IMR-90 (cell line): ENCODE data around the gene CD177. TPM values are rescaled to one million over a fixed set of nuclear protein-coding genes. Genes with fewer than 3 reads are reported as not detected.

ENCODE experiments used
- ATAC-seq: fragments of 200-7000 bp; cut with Tn5 transposase; 2 replicates; pipeline ENCODE4 v1.9.1; 2020; ENCODE audit warnings: low read depth, mild to moderate bottlenecking, moderate library complexity
- BruUV-seq: library from RNA; stranded (reverse); fragments of 400-500 nt; replicated peaks from 2 replicates; lab custom pipeline; 2021; lab: Mats Ljungman, UMichigan
- CTCF ChIA-PET: fragments of 300-600 bp; formaldehyde crosslinking; extraction: SDS; loops from one replicate; lab custom pipeline; 2021; ENCODE audit warnings: antibody characterized with exemption; lab: Yijun Ruan, JAX
- POLR2A ChIA-PET: fragments of 300-600 bp; sonication (Branson Sonifier 250); formaldehyde crosslinking; loops from one replicate; lab custom pipeline; 2022; ENCODE audit warnings: antibody characterized with exemption; ENCODE audit not compliant: unreplicated experiment; lab: Charles Lee
- DNase-seq: peaks from one replicate; pipeline ENCODE4 v3.0.0; 2013
- H2AFZ ChIP-seq: replicated peaks from 2 replicates; pipeline ENCODE3; 2013; ENCODE audit warnings: low read length, mild to moderate bottlenecking; ENCODE audit not compliant: poor library complexity
- H2AK5ac ChIP-seq: 2 replicates; pipeline ENCODE4 v1.6.1; 2013; ENCODE audit warnings: low read depth, low read length, inconsistent platforms
- H2AK9ac ChIP-seq: replicated peaks from 2 replicates; pipeline ENCODE3; 2013; ENCODE audit warnings: mild to moderate bottlenecking, low read depth, low read length, moderate library complexity; ENCODE audit not compliant: poor library complexity
- H2BK120ac ChIP-seq: 2 replicates; pipeline ENCODE4 v1.6.1; 2013; ENCODE audit warnings: low read depth, low read length, inconsistent platforms
- H2BK15ac ChIP-seq: 3 replicates; pipeline ENCODE4 v1.6.1; 2013; ENCODE audit warnings: low read depth, low read length, inconsistent platforms
- H2BK20ac ChIP-seq: 2 replicates; pipeline ENCODE4 v1.6.1; 2013; ENCODE audit warnings: low read depth, mild to moderate bottlenecking, inconsistent platforms, low read length, moderate library complexity
- H2BK5ac ChIP-seq: 2 replicates; pipeline ENCODE4 v1.6.1; 2013; ENCODE audit warnings: mild to moderate bottlenecking, low read depth, low read length, inconsistent platforms; ENCODE audit not compliant: poor library complexity, severe bottlenecking
- H3K14ac ChIP-seq: replicated peaks from 2 replicates; pipeline ENCODE4 v1.6.1; 2013; ENCODE audit warnings: low read depth, low read length, inconsistent platforms
- H3K18ac ChIP-seq: 2 replicates; pipeline ENCODE4 v1.6.1; 2013; ENCODE audit warnings: low read depth, low read length, control low read depth
- H3K23ac ChIP-seq: 2 replicates; pipeline ENCODE4 v1.6.1; 2013; ENCODE audit warnings: low read depth, low read length, inconsistent platforms
- H3K27ac ChIP-seq: 2 replicates; pipeline ENCODE4 v1.5.1; 2013; ENCODE audit warnings: mild to moderate bottlenecking, control low read depth, low read length; ENCODE audit not compliant: insufficient read depth
- H3K27me3 ChIP-seq: 2 replicates; pipeline ENCODE4 v1.6.1; 2013; ENCODE audit warnings: low read length; ENCODE audit not compliant: control insufficient read depth, insufficient read depth
- H3K36me3 ChIP-seq: 2 replicates; pipeline ENCODE4 v1.6.1; 2013; ENCODE audit warnings: low read length, mixed read lengths; ENCODE audit not compliant: control insufficient read depth, insufficient read depth
- H3K4ac ChIP-seq: 2 replicates; pipeline ENCODE4 v1.6.1; 2013; ENCODE audit warnings: low read depth, low read length, inconsistent platforms
- H3K4me1 ChIP-seq: 2 replicates; pipeline ENCODE4 v1.6.1; 2013; ENCODE audit warnings: low read length, mixed read lengths; ENCODE audit not compliant: control insufficient read depth, insufficient read depth
- H3K4me2 ChIP-seq: 2 replicates; pipeline ENCODE4 v1.6.1; 2013; ENCODE audit warnings: low read depth, mild to moderate bottlenecking, control low read depth, low read length, moderate library complexity
- H3K4me3 ChIP-seq: 2 replicates; pipeline ENCODE4 v1.5.1; 2013; ENCODE audit warnings: low read depth, mild to moderate bottlenecking, control low read depth, low read length, moderate library complexity; ENCODE audit not compliant: insufficient read depth
- H3K56ac ChIP-seq: 2 replicates; pipeline ENCODE4 v1.6.1; 2013; ENCODE audit warnings: low read length, inconsistent platforms; ENCODE audit not compliant: insufficient read depth; ENCODE audit errors: extremely low read depth
- H3K79me1 ChIP-seq, 2 experiments: 2 replicates each; pipeline ENCODE4 v1.6.1; 2013; ENCODE audit warnings: low read length in 2 of 2, inconsistent platforms in 1 of 2, low read depth in 1 of 2
- H3K9ac ChIP-seq: 2 replicates; pipeline ENCODE4 v1.6.1; 2013; ENCODE audit warnings: low read depth, low read length, control low read depth
- H3K9me1 ChIP-seq: 2 replicates; pipeline ENCODE4 v1.6.1; 2013; ENCODE audit warnings: low read length, inconsistent platforms; ENCODE audit not compliant: insufficient read depth
- H3K9me3 ChIP-seq: 2 replicates; pipeline ENCODE4 v1.6.1; 2013; ENCODE audit warnings: low read length; ENCODE audit not compliant: control insufficient read depth, insufficient read depth
- H4K20me1 ChIP-seq: 2 replicates; pipeline ENCODE4 v1.6.1; 2013; ENCODE audit warnings: low read length, inconsistent platforms; ENCODE audit not compliant: insufficient read depth
- H4K5ac ChIP-seq: 2 replicates; pipeline ENCODE4 v1.6.1; 2013; ENCODE audit warnings: mild to moderate bottlenecking, low read depth, low read length, control low read depth
- H4K8ac ChIP-seq, 2 experiments: 2 replicates each; pipeline ENCODE4 v1.6.1; 2013; ENCODE audit warnings: low read depth in 2 of 2, low read length in 2 of 2, control low read depth in 1 of 2, inconsistent platforms in 1 of 2
- H4K91ac ChIP-seq: 2 replicates; pipeline ENCODE4 v1.6.1; 2013; ENCODE audit warnings: low read depth, low read length, inconsistent platforms; ENCODE audit not compliant: insufficient read depth
- BHLHE40 ChIP-seq: fragments of 150-350 bp; IDR thresholded peaks from 2 replicates; pipeline ENCODE4 v1.6.1; 2016; ENCODE audit warnings: mild to moderate bottlenecking, low read depth, low read length
- CEBPB ChIP-seq: IDR thresholded peaks from 2 replicates; pipeline ENCODE4 v1.6.1; 2012; ENCODE audit warnings: low read depth, low read length, improper control_type of control experiment
- CHD1 ChIP-seq: IDR thresholded peaks from 2 replicates; pipeline ENCODE4 v1.6.1; 2012; ENCODE audit warnings: low read depth, low read length, improper control_type of control experiment
- FOS ChIP-seq: fragments of 150-350 bp; IDR thresholded peaks from 2 replicates; pipeline ENCODE4 v1.6.1; 2016; ENCODE audit warnings: low read depth, low read length
- MAFK ChIP-seq: IDR thresholded peaks from 2 replicates; pipeline ENCODE4 v1.6.1; 2012; ENCODE audit warnings: low read depth, low read length, improper control_type of control experiment
- MAZ ChIP-seq: IDR thresholded peaks from 2 replicates; pipeline ENCODE4 v1.6.1; 2012; ENCODE audit warnings: low read depth, mild to moderate bottlenecking, low read length, improper control_type of control experiment, moderate library complexity, borderline replicate concordance
- MXI1 ChIP-seq: IDR thresholded peaks from 2 replicates; pipeline ENCODE4 v1.6.1; 2012; ENCODE audit warnings: low read depth, mild to moderate bottlenecking, low read length, moderate library complexity, borderline replicate concordance
- NFE2L2 ChIP-seq: fragments of 150-350 bp; IDR thresholded peaks from 2 replicates; pipeline ENCODE4 v1.6.1; 2016; ENCODE audit warnings: low read depth, mild to moderate bottlenecking, low read length
- POLR2A ChIP-seq: IDR thresholded peaks from 2 replicates; pipeline ENCODE4 v1.6.1; 2012; ENCODE audit warnings: mild to moderate bottlenecking, low read depth, low read length
- RAD21 ChIP-seq: IDR thresholded peaks from 2 replicates; pipeline ENCODE4 v1.6.1; 2012; ENCODE audit warnings: low read length, improper control_type of control experiment
- RCOR1 ChIP-seq: IDR thresholded peaks from 2 replicates; pipeline ENCODE4 v1.6.1; 2012; ENCODE audit warnings: mild to moderate bottlenecking, low read length, improper control_type of control experiment; ENCODE audit not compliant: insufficient replicate concordance
- RFX5 ChIP-seq: IDR thresholded peaks from 2 replicates; pipeline ENCODE4 v1.8.0; 2012; ENCODE audit warnings: low read depth, mild to moderate bottlenecking, low read length, moderate library complexity
- SMC3 ChIP-seq: fragments of 150-350 bp; IDR thresholded peaks from 2 replicates; pipeline ENCODE4 v1.6.1; 2016; ENCODE audit warnings: low read depth, mild to moderate bottlenecking, antibody characterized with exemption, low read length, moderate library complexity
- WGBS, 2 experiments: methylation state at CpG; one replicate each; pipeline versions ENCODE4 v1.1.5 to v1.1.7; 2013; ENCODE audit warnings: missing lambda C conversion rate in 2 of 2; ENCODE audit not compliant: insufficient read length in 1 of 2; ENCODE audit errors: extremely low coverage in 2 of 2; 5-methylcytosine and 5-hydroxymethylcytosine counted together
- dilution Hi-C: fragments of 300-500 bp; cut with HindIII; formaldehyde crosslinking; loops from one replicate; pipeline ENCODE4 v1.14.3; 2018; ENCODE audit warnings: low sequenced_read_pairs; ENCODE audit not compliant: unreplicated experiment
- in situ Hi-C: fragments of 300-500 bp; cut with MboI; formaldehyde crosslinking; loops from 3 replicates; pipeline ENCODE4 v1.14.3; 2019; ENCODE audit warnings: low sequenced_read_pairs, inconsistent platforms, mixed read lengths
- intact Hi-C: fragments of 100-400 bp; cut with micrococcal nuclease; formaldehyde crosslinking; loops from 2 replicates; pipeline ENCODE4 v1.10.0; 2022
- polyA plus RNA-seq, 3 experiments: library from polyadenylated mRNA; depleted of rRNA; stranded (reverse); fragments of >200 nt; gene quantifications; 2 replicates each; pipeline ENCODE4 v1.2.3, GENCODE V29; 2012; ENCODE audit warnings: low replicate concordance in 1 of 3
- total RNA-seq: library from RNA; depleted of rRNA; stranded (reverse); fragments of >200 nt; gene quantifications from 2 replicates; pipeline ENCODE4 v1.2.3, GENCODE V29; 2012
- TF ChIP-seq, protein P1 (sequence below): conservative IDR thresholded peaks from 2 replicates; pipeline ENCODE4 v1.5.1; 2012; ENCODE audit warnings: mild to moderate bottlenecking, low read depth, low read length, improper control_type of control experiment
- TF ChIP-seq, protein P2 (sequence below): fragments of 150-350 bp; IDR thresholded peaks from 2 replicates; pipeline ENCODE4 v1.6.1; 2017; ENCODE audit warnings: mild to moderate bottlenecking, antibody characterized with exemption, low read length, low read depth
- TF ChIP-seq, protein P3 (sequence below): fragments of 150-350 bp; IDR thresholded peaks from 2 replicates; pipeline ENCODE4 v1.6.1; 2016; ENCODE audit warnings: low read depth, mild to moderate bottlenecking, low read length, moderate library complexity, borderline replicate concordance

The CD177 gene
- total and polyA plus RNA-seq, 2 of the 4 experiments (the other 2 are of a cell fraction), result 0.14 TPM; not detected in 1

DNA sequence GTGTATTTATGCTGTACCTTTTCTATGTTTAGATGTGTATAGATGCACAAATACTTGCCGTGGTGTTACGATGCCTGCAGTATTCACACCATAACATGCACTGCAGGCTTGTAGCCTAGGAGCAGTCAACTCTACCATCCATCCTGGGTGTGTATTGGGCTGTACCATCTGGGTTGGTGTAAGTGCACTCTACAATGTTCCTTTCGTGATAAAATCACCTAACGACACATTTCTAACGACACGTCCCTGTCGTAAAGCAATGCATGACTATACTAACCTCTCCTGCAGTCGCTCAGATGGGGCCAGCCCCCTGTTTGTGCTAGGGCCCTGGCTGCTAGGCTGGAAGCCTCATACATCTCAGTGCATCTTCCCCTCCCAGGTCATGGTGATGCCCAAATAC is 18.4 kb downstream of the CD177 start:
- CTCF ChIA-PET, result no interaction called here
- no peaks in the 10 kb centered on the region for H3K36me3 ChIP-seq

More for the DNA sequence above, 18.4 kb downstream of the CD177 start:
- DNase-seq (no peak), ATAC-seq (no peak)
- POLR2A ChIA-PET, result no interaction called here
- Histone ChIP-seq H3K9me3 (no peaks in the 10 kb centered on the region), H3K9ac (no peak overlapping the region), H2BK20ac (no peak overlapping the region), H2AK9ac (no peak overlapping the region), H3K14ac (no peak overlapping the region), H3K27ac (no peak overlapping the region), H3K56ac (no peak overlapping the region), H3K79me1 (no peaks in the 10 kb centered on the region), H2BK5ac (no peak overlapping the region), H3K18ac (no peak overlapping the region), H3K4ac (no peak overlapping the region), H3K27me3 (peaks cover 19% of the 10 kb centered on the region), H4K5ac (no peak overlapping the region), H4K8ac (no peak overlapping the region), H2AK5ac (no peak overlapping the region), H3K4me1 (no peaks in the 10 kb centered on the region), H2BK120ac (no peak overlapping the region), H3K9me1 (no peaks in the 10 kb centered on the region), H2AFZ (no peak overlapping the region), H3K4me3 (no peak overlapping the region), H4K91ac (no peak overlapping the region), H2BK15ac (no peak overlapping the region), H4K20me1 (no peaks in the 10 kb centered on the region), H3K23ac (no peak overlapping the region), H3K4me2 (no peak overlapping the region)
- 84% methylated on average over 5 of the region's 8 CpGs; no CpG with 5 or more reads in 1 of the 2 experiments for WGBS, 2 experiments
- no TSS peak for BruUV-seq
- intact Hi-C loops (no loop called here), dilution Hi-C loops (no loop called here), in situ Hi-C loops (no loop called here)
- no peak for TF ChIP-seq RAD21
- TF ChIP-seq POLR2A, result no peak
- no peak for TF ChIP-seq MXI1
- no peak for TF ChIP-seq MAZ
- TF ChIP-seq, protein P1, sequence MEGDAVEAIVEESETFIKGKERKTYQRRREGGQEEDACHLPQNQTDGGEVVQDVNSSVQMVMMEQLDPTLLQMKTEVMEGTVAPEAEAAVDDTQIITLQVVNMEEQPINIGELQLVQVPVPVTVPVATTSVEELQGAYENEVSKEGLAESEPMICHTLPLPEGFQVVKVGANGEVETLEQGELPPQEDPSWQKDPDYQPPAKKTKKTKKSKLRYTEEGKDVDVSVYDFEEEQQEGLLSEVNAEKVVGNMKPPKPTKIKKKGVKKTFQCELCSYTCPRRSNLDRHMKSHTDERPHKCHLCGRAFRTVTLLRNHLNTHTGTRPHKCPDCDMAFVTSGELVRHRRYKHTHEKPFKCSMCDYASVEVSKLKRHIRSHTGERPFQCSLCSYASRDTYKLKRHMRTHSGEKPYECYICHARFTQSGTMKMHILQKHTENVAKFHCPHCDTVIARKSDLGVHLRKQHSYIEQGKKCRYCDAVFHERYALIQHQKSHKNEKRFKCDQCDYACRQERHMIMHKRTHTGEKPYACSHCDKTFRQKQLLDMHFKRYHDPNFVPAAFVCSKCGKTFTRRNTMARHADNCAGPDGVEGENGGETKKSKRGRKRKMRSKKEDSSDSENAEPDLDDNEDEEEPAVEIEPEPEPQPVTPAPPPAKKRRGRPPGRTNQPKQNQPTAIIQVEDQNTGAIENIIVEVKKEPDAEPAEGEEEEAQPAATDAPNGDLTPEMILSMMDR, result no peak
- TF ChIP-seq BHLHE40, result no peak
- no peak for TF ChIP-seq CHD1
- no peak for TF ChIP-seq RFX5
- TF ChIP-seq, protein P2, sequence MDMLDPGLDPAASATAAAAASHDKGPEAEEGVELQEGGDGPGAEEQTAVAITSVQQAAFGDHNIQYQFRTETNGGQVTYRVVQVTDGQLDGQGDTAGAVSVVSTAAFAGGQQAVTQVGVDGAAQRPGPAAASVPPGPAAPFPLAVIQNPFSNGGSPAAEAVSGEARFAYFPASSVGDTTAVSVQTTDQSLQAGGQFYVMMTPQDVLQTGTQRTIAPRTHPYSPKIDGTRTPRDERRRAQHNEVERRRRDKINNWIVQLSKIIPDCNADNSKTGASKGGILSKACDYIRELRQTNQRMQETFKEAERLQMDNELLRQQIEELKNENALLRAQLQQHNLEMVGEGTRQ, result no peak
- no peak for TF ChIP-seq NFE2L2
- TF ChIP-seq RCOR1, result no peak
- no peak for TF ChIP-seq MAFK
- no peak for TF ChIP-seq CEBPB
- TF ChIP-seq FOS, result no peak
- TF ChIP-seq SMC3, result no peak
- TF ChIP-seq, protein P3, sequence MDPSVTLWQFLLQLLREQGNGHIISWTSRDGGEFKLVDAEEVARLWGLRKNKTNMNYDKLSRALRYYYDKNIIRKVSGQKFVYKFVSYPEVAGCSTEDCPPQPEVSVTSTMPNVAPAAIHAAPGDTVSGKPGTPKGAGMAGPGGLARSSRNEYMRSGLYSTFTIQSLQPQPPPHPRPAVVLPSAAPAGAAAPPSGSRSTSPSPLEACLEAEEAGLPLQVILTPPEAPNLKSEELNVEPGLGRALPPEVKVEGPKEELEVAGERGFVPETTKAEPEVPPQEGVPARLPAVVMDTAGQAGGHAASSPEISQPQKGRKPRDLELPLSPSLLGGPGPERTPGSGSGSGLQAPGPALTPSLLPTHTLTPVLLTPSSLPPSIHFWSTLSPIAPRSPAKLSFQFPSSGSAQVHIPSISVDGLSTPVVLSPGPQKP, result no peak
